Measurements from ENCODE around the gene ZNF81. TPM values are rescaled to one million over a fixed set of nuclear protein-coding genes. Genes with fewer than 3 reads are reported as not detected.

Gene ZNF81
- polyA plus RNA-seq, 2 donors = 0.65 to 0.86 TPM

DNA sequence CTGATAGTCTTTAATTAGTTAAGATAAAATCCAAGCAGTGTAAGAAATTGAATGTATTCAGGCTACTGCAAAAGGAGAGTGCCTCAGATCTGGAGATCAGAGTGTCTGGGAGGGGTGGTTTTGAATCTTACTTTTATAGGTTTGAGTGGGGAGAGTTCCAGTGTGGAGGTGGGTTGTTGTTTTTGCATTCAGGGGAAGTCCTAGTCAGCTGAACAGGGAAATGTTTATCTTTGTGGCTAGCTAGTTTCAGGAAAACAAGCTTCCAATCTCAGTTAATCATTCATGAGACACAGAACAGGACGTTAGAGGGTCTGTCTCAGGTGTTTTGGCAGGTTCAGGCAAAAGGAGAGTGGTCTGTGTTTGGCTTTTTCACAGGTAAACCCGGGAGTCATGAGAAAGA lies 26.0 kb downstream of the ZNF81 start:
- Histone ChIP-seq H3K9me3 (ENCODE audit: control insufficient read depth in 2 of 2, insufficient read depth in 1 of 2, low read depth in 1 of 2, low read length in 1 of 2) (no peaks in the 10 kb centered on the region), H3K4me1 (ENCODE audit: control insufficient read depth in 2 of 2, insufficient read depth in 2 of 2, low read length in 1 of 2) (no peaks in the 10 kb centered on the region), H3K27me3 (ENCODE audit: control insufficient read depth in 1 of 2, insufficient read depth in 2 of 2, low read length in 2 of 2) (no peaks in the 10 kb centered on the region), H3K36me3 (ENCODE audit: control insufficient read depth in 2 of 2, insufficient read depth in 2 of 2, low read length in 1 of 2) (no peaks in the 10 kb centered on the region), H3K4me3 (ENCODE audit: low read depth in 1 of 2, low read length in 2 of 2) (no peak overlapping the region), H3K27ac (ENCODE audit: low read depth in 2 of 2, low read length in 1 of 2) (no peak overlapping the region)
- 28 to 53% methylated on average over 2 of the region's 2 CpGs for WGBS, 2 donors

DNA sequence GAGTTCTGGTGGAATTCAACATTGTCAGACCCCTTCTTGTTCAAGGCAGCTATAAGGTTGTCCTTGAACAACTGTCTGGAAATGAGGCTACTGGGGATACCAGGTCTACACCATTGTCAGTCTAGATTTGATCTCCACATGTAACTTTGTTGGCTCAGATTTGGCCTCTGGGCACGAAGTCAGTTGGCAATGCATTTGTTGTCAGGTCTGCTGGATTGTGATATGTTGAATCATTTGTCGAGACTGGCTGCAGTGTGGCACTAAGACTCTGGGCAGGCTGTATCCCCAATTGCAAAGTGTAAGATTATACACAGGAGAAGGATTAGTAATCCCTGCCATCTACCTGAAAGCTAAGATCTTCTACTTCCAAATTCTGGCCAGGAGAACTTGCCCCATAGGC lies 26.5 kb downstream of the ZNF81 start:
- Histone ChIP-seq H3K4me3 (ENCODE audit: low read depth in 1 of 2, low read length in 2 of 2) (no peak overlapping the region), H3K9me3 (ENCODE audit: control insufficient read depth in 2 of 2, insufficient read depth in 1 of 2, low read depth in 1 of 2, low read length in 1 of 2) (no peaks in the 10 kb centered on the region), H3K4me1 (ENCODE audit: control insufficient read depth in 2 of 2, insufficient read depth in 2 of 2, low read length in 1 of 2) (no peaks in the 10 kb centered on the region), H3K27me3 (ENCODE audit: control insufficient read depth in 1 of 2, insufficient read depth in 2 of 2, low read length in 2 of 2) (no peaks in the 10 kb centered on the region), H3K36me3 (ENCODE audit: control insufficient read depth in 2 of 2, insufficient read depth in 2 of 2, low read length in 1 of 2) (no peaks in the 10 kb centered on the region), H3K27ac (ENCODE audit: low read depth in 2 of 2, low read length in 1 of 2) (no peak overlapping the region)
- WGBS, 2 donors = 36 to 49% methylated on average over 2 of the region's 2 CpGs

DNA sequence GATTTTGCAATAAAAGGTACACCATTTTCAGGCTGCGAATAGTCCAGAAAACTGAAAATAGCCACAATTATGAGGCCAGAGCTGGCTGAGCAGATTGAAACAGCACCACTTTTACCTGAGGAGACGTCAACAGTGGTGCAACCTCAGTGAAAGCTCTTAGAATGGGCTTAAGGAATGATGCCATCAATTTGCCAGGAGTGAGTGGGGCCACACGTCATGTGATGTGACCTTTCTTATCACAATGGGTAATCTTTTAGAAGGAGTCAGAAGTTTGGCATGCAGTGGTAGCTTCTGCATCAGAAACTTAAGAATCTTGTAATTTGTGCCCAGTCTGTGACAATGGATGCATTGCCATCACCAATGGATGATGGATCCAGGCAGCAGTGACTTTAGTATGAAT lies 27.6 kb downstream of the ZNF81 start:
- H3K4me1 ChIP-seq (ENCODE audit: control insufficient read depth in 2 of 2, insufficient read depth in 2 of 2, low read length in 1 of 2) = no peaks in the 10 kb centered on the region
- H3K9me3 ChIP-seq (ENCODE audit: control insufficient read depth in 2 of 2, insufficient read depth in 1 of 2, low read depth in 1 of 2, low read length in 1 of 2) = no peaks in the 10 kb centered on the region
- H3K27me3 ChIP-seq (ENCODE audit: control insufficient read depth in 1 of 2, insufficient read depth in 2 of 2, low read length in 2 of 2) = no peaks in the 10 kb centered on the region
- H3K4me3 ChIP-seq (ENCODE audit: low read depth in 1 of 2, low read length in 2 of 2) = no peak overlapping the region
- WGBS, 2 donors = 73 to 95% methylated on average over 3 of the region's 3 CpGs
- H3K27ac ChIP-seq (ENCODE audit: low read depth in 2 of 2, low read length in 1 of 2) = no peak overlapping the region
- no peaks in the 10 kb centered on the region for H3K36me3 ChIP-seq (ENCODE audit: control insufficient read depth in 2 of 2, insufficient read depth in 2 of 2, low read length in 1 of 2)

DNA sequence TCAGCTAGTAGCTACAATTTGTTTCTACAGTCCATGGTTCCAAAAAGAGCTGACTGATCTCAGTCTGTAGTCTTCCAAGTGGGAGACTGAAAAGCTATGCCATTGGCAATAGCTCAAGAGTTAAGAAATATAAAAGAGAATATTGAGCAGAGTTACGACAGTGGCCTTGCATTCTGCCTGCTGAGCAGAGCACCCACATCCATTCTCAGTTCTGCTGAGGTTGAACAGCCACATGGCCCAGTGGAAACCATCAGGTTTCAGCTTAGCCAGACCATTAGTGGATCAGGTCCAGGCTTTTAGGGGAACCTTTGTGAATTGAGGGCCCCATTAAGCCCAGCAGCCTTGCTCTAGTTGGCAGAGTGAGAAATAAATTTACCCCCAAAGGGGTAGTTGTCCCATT lies 28.1 kb downstream of the ZNF81 start:
- Histone ChIP-seq H3K27me3 (ENCODE audit: control insufficient read depth in 1 of 2, insufficient read depth in 2 of 2, low read length in 2 of 2) (no peaks in the 10 kb centered on the region), H3K9me3 (ENCODE audit: control insufficient read depth in 2 of 2, insufficient read depth in 1 of 2, low read depth in 1 of 2, low read length in 1 of 2) (no peaks in the 10 kb centered on the region), H3K4me3 (ENCODE audit: low read depth in 1 of 2, low read length in 2 of 2) (no peak overlapping the region), H3K27ac (ENCODE audit: low read depth in 2 of 2, low read length in 1 of 2) (no peak overlapping the region), H3K36me3 (ENCODE audit: control insufficient read depth in 2 of 2, insufficient read depth in 2 of 2, low read length in 1 of 2) (no peaks in the 10 kb centered on the region), H3K4me1 (ENCODE audit: control insufficient read depth in 2 of 2, insufficient read depth in 2 of 2, low read length in 1 of 2) (no peaks in the 10 kb centered on the region)
- 83 to 89% methylated on average over 1 of the region's 1 CpG for WGBS, 2 donors

DNA sequence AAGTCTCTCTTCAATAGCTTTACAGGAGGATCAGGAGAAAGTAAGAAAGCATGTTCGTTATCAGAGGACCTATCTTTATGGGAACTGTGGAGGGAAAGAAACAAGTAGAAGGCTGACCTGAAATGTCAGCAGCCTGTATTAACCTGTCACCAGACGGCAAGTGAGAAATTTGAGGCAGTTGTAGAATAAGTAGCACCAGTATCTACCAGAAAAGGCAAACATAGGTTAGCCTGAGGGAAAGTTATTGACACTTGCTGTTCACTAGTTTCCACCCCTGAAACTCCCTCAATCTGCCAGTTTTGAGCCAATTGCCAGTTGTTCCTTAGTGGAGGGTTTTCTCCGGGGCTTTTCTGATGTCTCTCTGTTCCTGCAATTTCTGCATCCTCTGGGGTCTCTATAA lies 36.4 kb downstream of the ZNF81 start:
- Histone ChIP-seq H3K4me1 (ENCODE audit: control insufficient read depth in 2 of 2, insufficient read depth in 2 of 2, low read length in 1 of 2) (no peaks in the 10 kb centered on the region), H3K36me3 (ENCODE audit: control insufficient read depth in 2 of 2, insufficient read depth in 2 of 2, low read length in 1 of 2) (no peaks in the 10 kb centered on the region), H3K27ac (ENCODE audit: low read depth in 2 of 2, low read length in 1 of 2) (no peak overlapping the region), H3K9me3 (ENCODE audit: control insufficient read depth in 2 of 2, insufficient read depth in 1 of 2, low read depth in 1 of 2, low read length in 1 of 2) (no peaks in the 10 kb centered on the region), H3K27me3 (ENCODE audit: control insufficient read depth in 1 of 2, insufficient read depth in 2 of 2, low read length in 2 of 2) (no peaks in the 10 kb centered on the region), H3K4me3 (ENCODE audit: low read depth in 1 of 2, low read length in 2 of 2) (no peak overlapping the region)
- WGBS, 2 donors = 77 to 95% methylated on average over 3 of the region's 3 CpGs

DNA sequence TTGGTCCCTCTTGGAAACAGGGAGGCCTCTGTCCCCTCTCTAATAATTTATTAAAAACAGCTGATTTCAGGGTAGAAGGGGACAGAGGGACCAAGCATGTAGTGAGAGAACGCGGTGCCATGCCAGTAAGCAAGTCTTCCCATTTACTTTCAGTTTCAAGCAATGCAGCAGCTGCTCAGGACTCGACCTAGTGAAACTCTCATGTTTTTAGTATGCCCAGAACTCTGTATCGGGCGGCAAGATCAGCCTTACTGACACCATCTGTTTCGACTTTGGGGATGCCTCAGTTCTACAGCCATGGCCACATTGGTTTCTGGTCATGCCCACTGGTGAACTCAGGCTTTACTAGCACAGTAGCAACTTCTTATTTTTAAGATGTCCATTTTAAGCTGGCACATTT lies 40.6 kb downstream of the ZNF81 start:
- WGBS, 2 donors = 85 to 87% methylated on average over 6 of the region's 6 CpGs
- H3K9me3 ChIP-seq (ENCODE audit: control insufficient read depth in 2 of 2, insufficient read depth in 1 of 2, low read depth in 1 of 2, low read length in 1 of 2) = no peaks in the 10 kb centered on the region
- H3K27ac ChIP-seq (ENCODE audit: low read depth in 2 of 2, low read length in 1 of 2) = no peak overlapping the region
- H3K36me3 ChIP-seq (ENCODE audit: control insufficient read depth in 2 of 2, insufficient read depth in 2 of 2, low read length in 1 of 2) = no peaks in the 10 kb centered on the region
- H3K27me3 ChIP-seq (ENCODE audit: control insufficient read depth in 1 of 2, insufficient read depth in 2 of 2, low read length in 2 of 2) = no peaks in the 10 kb centered on the region
- no peak overlapping the region for H3K4me3 ChIP-seq (ENCODE audit: low read depth in 1 of 2, low read length in 2 of 2)
- no peaks in the 10 kb centered on the region for H3K4me1 ChIP-seq (ENCODE audit: control insufficient read depth in 2 of 2, insufficient read depth in 2 of 2, low read length in 1 of 2)

DNA sequence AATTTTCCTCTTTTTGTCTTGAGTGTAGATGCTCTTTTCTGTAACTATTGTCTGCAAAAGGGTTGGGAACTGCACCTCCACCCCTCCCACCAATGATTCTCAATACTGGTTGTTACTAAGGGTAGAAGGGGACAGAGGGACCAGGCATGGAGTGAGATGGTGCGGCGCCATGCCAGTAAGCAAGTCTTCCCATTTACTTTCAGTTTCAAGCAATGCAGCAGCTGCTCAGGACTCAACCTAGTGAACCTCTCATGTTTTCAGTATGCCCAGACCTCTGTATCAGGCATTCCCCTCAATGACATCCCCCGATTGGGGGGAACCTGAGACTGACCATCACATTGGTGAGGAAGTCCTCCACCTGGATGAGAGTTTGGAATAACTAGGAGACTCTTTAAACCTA lies 41.5 kb downstream of the ZNF81 start:
- H3K9me3 ChIP-seq (ENCODE audit: control insufficient read depth in 2 of 2, insufficient read depth in 1 of 2, low read depth in 1 of 2, low read length in 1 of 2) = no peaks in the 10 kb centered on the region
- WGBS, 2 donors = 89 to 94% methylated on average over 3 of the region's 3 CpGs
- H3K27ac ChIP-seq (ENCODE audit: low read depth in 2 of 2, low read length in 1 of 2) = no peak overlapping the region
- no peaks in the 10 kb centered on the region for H3K36me3 ChIP-seq (ENCODE audit: control insufficient read depth in 2 of 2, insufficient read depth in 2 of 2, low read length in 1 of 2)
- H3K4me3 ChIP-seq (ENCODE audit: low read depth in 1 of 2, low read length in 2 of 2) = no peak overlapping the region
- H3K4me1 ChIP-seq (ENCODE audit: control insufficient read depth in 2 of 2, insufficient read depth in 2 of 2, low read length in 1 of 2) = no peaks in the 10 kb centered on the region
- H3K27me3 ChIP-seq (ENCODE audit: control insufficient read depth in 1 of 2, insufficient read depth in 2 of 2, low read length in 2 of 2) = no peaks in the 10 kb centered on the region

DNA sequence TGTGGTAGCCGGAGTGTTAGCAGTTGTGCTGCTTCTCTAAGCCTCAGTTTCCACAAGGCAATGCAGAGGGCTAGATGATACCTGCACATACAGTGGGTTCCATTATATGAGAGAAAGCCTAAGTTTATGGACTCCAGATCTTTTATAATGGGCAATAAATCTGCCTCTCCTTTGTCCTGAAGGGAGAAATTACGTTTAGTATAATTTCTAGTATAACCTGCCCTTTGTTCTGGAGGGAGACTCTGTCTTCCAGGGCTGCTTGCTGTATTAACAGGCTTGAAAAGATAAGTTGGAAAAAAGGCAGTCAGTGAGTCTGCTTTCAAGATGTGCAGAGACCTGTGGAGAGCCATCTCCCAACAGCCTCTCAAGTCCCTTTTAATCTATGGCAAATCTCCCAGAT lies 42.8 kb downstream of the ZNF81 start:
- 61 to 88% methylated on average over 2 of the region's 2 CpGs for WGBS, 2 donors
- no peaks in the 10 kb centered on the region for H3K4me1 ChIP-seq (ENCODE audit: control insufficient read depth in 2 of 2, insufficient read depth in 2 of 2, low read length in 1 of 2)
- no peak overlapping the region for H3K27ac ChIP-seq (ENCODE audit: low read depth in 2 of 2, low read length in 1 of 2)

DNA sequence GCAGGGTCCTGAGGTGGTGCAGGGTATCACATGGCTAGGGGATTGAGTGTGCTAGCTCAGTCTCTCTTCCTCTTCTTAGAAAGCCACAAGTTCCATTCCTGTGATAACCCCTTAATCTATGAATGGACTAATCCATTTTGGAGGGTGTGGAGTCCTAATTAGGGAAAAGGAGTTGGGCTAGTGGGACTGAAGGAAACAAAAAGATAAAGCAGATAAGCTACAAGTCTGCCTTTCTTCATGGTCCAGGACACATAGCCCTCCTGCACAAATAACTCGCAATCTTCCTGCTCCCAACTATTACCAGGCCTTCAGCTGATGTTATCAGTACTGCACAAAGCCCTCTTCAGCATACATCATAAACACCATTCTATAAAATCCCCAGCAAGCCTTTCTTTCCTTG lies 44.2 kb downstream of the ZNF81 start:
- Histone ChIP-seq H3K9me3 (ENCODE audit: control insufficient read depth in 2 of 2, insufficient read depth in 1 of 2, low read depth in 1 of 2, low read length in 1 of 2) (no peaks in the 10 kb centered on the region), H3K4me3 (ENCODE audit: low read depth in 1 of 2, low read length in 2 of 2) (no peak overlapping the region), H3K4me1 (ENCODE audit: control insufficient read depth in 2 of 2, insufficient read depth in 2 of 2, low read length in 1 of 2) (no peaks in the 10 kb centered on the region), H3K27ac (ENCODE audit: low read depth in 2 of 2, low read length in 1 of 2) (no peak overlapping the region), H3K36me3 (ENCODE audit: control insufficient read depth in 2 of 2, insufficient read depth in 2 of 2, low read length in 1 of 2) (no peaks in the 10 kb centered on the region), H3K27me3 (ENCODE audit: control insufficient read depth in 1 of 2, insufficient read depth in 2 of 2, low read length in 2 of 2) (no peaks in the 10 kb centered on the region)
- 73 to 100% methylated on average over 1 of the region's 1 CpG for WGBS, 2 donors

More for the DNA sequence above, 42.8 kb downstream of the ZNF81 start:
- Histone ChIP-seq H3K36me3 (ENCODE audit: control insufficient read depth in 2 of 2, insufficient read depth in 2 of 2, low read length in 1 of 2) (no peaks in the 10 kb centered on the region), H3K27me3 (ENCODE audit: control insufficient read depth in 1 of 2, insufficient read depth in 2 of 2, low read length in 2 of 2) (no peaks in the 10 kb centered on the region), H3K9me3 (ENCODE audit: control insufficient read depth in 2 of 2, insufficient read depth in 1 of 2, low read depth in 1 of 2, low read length in 1 of 2) (no peaks in the 10 kb centered on the region), H3K4me3 (ENCODE audit: low read depth in 1 of 2, low read length in 2 of 2) (no peak overlapping the region)

DNA sequence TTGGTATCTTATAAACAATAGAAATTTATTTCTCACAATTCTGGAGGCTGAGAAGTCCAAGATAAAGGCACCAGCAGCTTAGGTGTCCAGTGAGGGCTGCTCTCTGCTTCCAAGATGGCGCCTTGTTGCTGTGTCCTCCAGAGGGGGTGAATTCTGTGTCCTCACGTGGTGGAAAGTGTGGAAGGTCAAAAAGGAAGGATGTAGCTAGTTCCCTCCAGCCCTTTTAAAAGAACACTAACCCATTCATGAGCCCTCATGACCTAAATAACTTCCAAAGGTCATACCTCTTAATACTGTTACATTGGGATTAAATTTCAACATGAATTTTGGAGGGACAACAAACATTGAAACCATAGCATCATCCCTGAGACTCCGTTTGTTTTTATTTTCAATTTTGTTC lies 48.8 kb downstream of the ZNF81 start:
- H3K9me3 ChIP-seq (ENCODE audit: control insufficient read depth in 2 of 2, insufficient read depth in 1 of 2, low read depth in 1 of 2, low read length in 1 of 2) = no peaks in the 10 kb centered on the region
- H3K27me3 ChIP-seq (ENCODE audit: control insufficient read depth in 1 of 2, insufficient read depth in 2 of 2, low read length in 2 of 2) = no peaks in the 10 kb centered on the region
- H3K36me3 ChIP-seq (ENCODE audit: control insufficient read depth in 2 of 2, insufficient read depth in 2 of 2, low read length in 1 of 2) = peaks cover 0 to 2% of the 10 kb centered on the region in 2 donors
- H3K4me3 ChIP-seq (ENCODE audit: low read depth in 1 of 2, low read length in 2 of 2) = no peak overlapping the region
- WGBS, 2 donors = 67 to 89% methylated on average over 3 of the region's 3 CpGs
- no peaks in the 10 kb centered on the region for H3K4me1 ChIP-seq (ENCODE audit: control insufficient read depth in 2 of 2, insufficient read depth in 2 of 2, low read length in 1 of 2)
- no peak overlapping the region for H3K27ac ChIP-seq (ENCODE audit: low read depth in 2 of 2, low read length in 1 of 2)
